Measurements from ENCODE around the gene CIB1. TPM values are rescaled to one million over a fixed set of nuclear protein-coding genes. Genes with fewer than 3 reads are reported as not detected.

Gene CIB1
- total and polyA plus RNA-seq, 10 of the 15 experiments (the other 5 are each of a cell fraction or from before 2014, with no cell fraction given), result 10.8 to 155 (median 81.9) TPM

DNA sequence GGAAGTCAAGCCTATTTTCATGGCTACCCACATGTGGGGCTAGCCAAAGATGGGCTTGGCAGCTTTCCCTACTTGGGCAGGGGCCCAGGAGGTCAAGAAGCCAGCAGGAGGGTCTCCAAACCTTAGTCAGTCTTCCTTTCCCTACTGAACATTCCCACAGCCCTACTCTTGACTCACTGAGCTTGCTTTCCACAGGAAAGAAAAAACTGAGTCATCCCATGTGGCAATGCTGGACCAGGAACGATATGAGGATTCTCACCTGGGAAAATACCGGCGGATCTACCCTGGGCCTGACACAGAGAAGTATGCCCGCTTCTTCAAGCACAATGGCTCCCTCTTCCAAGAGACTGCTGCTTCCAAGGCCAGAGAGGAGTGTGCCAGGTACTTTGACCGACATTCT, 28.1 kb upstream of the CIB1 start:
- peaks cover 34% of the 10 kb centered on the region for H3K4me1 ChIP-seq (ENCODE audit: control insufficient read depth, insufficient read depth, low read length)
- no peak overlapping the region for H3K4me2 ChIP-seq (ENCODE audit: control insufficient read depth, insufficient read depth)
- no peaks in the 10 kb centered on the region for H4K20me1 ChIP-seq (ENCODE audit: control insufficient read depth, insufficient read depth)
- DNase-seq (ENCODE audit: low read depth, low spot score) (no peak), FAIRE-seq (no peak), ATAC-seq (no peak)
- 96% methylated on average over 5 of the region's 5 CpGs for WGBS (ENCODE audit: insufficient coverage, insufficient replicate concordance, low lambda C conversion rate, missing lambda C conversion rate)
- H3K9ac ChIP-seq (ENCODE audit: control insufficient read depth, insufficient read depth, low read length), result no peak overlapping the region
- POLR2A ChIA-PET, result interaction anchor here (0.6 to 2.1 kb wide), 5 partner anchors 12 to 57 kb away, joined by 3 to 25 read pairs (median 5); partner anchors contain the start of genes CIB1, GDPGP1 and TTLL13
- CTCF ChIA-PET, result interaction anchor here (0.7 to 3.6 kb wide), 3 partner anchors 29 to 111 kb away, joined by 3 to 10 read pairs (median 7); partner anchors contain the start of genes CIB1 and GDPGP1
- H2AFZ ChIP-seq (ENCODE audit: control insufficient read depth, low read depth, low read length), result no peak overlapping the region
- no TSS peak for BruUV-seq (replicated peaks)
- no peak overlapping the region for H3K27ac ChIP-seq (ENCODE audit: control insufficient read depth, insufficient read depth)
- RAD21 ChIA-PET (ENCODE audit: unreplicated experiment), result no interaction called here
- SMC1A ChIA-PET (ENCODE audit: uncharacterized antibody, unreplicated experiment), result interaction anchor here (0.9 to 1.7 kb wide), 7 partner anchors 11 to 118 kb away, joined by 3 to 4 read pairs (median 3); no protein-coding TSS in a partner anchor
- H3K79me2 ChIP-seq (ENCODE audit: control insufficient read depth, insufficient read depth, low read length), result peaks cover 18% of the 10 kb centered on the region
- no peaks in the 10 kb centered on the region; a peak in 1 of 4 replicates for H3K27me3 ChIP-seq (replicated peaks in 1 of 2; ENCODE audit: control insufficient read depth in 2 of 2, insufficient read depth in 2 of 2, low read length in 1 of 2)
- intact Hi-C loops (cut with micrococcal nuclease; ENCODE audit: unreplicated experiment), result no loop called here
- H3K9me3 ChIP-seq (replicated peaks; ENCODE audit: control insufficient read depth, insufficient read depth, low read length), result no peaks in the 10 kb centered on the region
- H3K4me3 ChIP-seq, result no peak overlapping the region
- in situ Hi-C loops (cut with MboI), result no loop called here
- H3K36me3 ChIP-seq (ENCODE audit: control insufficient read depth in 2 of 2, insufficient read depth in 2 of 2, low read length in 1 of 2), result no peaks in the 10 kb centered on the region
- TF ChIP-seq ASH2L (IDR thresholded peaks at IDR 0.05; ENCODE audit: borderline replicate concordance, low read depth) (no peak), MTA3 (IDR thresholded peaks at IDR 0.05; ENCODE audit: borderline replicate concordance, low read length) (no peak), SMAD1 (IDR thresholded peaks at IDR 0.05; ENCODE audit: low read depth, partially characterized antibody) (no peak), CREM (IDR thresholded peaks at IDR 0.05; ENCODE audit: low read depth) (no peak), IKZF1 (conservative IDR thresholded peaks at IDR 0.05) (no peak), PKNOX1 (IDR thresholded peaks at IDR 0.05) (no peak), RFX5 (IDR thresholded peaks at IDR 0.05; ENCODE audit: low read depth, low read length) (no peak), BMI1 (IDR thresholded peaks at IDR 0.05; ENCODE audit: borderline replicate concordance) (no peak), RUNX3 (IDR thresholded peaks at IDR 0.05; ENCODE audit: low read length) (no peak), MYB (IDR thresholded peaks at IDR 0.05; ENCODE audit: borderline replicate concordance, low read depth, low read length) (no peak), NR2F1 (conservative IDR thresholded peaks at IDR 0.05) (no peak)
- TF ChIP-seq, protein P1, sequence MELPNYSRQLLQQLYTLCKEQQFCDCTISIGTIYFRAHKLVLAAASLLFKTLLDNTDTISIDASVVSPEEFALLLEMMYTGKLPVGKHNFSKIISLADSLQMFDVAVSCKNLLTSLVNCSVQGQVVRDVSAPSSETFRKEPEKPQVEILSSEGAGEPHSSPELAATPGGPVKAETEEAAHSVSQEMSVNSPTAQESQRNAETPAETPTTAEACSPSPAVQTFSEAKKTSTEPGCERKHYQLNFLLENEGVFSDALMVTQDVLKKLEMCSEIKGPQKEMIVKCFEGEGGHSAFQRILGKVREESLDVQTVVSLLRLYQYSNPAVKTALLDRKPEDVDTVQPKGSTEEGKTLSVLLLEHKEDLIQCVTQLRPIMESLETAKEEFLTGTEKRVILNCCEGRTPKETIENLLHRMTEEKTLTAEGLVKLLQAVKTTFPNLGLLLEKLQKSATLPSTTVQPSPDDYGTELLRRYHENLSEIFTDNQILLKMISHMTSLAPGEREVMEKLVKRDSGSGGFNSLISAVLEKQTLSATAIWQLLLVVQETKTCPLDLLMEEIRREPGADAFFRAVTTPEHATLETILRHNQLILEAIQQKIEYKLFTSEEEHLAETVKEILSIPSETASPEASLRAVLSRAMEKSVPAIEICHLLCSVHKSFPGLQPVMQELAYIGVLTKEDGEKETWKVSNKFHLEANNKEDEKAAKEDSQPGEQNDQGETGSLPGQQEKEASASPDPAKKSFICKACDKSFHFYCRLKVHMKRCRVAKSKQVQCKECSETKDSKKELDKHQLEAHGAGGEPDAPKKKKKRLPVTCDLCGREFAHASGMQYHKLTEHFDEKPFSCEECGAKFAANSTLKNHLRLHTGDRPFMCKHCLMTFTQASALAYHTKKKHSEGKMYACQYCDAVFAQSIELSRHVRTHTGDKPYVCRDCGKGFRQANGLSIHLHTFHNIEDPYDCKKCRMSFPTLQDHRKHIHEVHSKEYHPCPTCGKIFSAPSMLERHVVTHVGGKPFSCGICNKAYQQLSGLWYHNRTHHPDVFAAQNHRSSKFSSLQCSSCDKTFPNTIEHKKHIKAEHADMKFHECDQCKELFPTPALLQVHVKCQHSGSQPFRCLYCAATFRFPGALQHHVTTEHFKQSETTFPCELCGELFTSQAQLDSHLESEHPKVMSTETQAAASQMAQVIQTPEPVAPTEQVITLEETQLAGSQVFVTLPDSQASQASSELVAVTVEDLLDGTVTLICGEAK (IDR thresholded peaks at IDR 0.05; ENCODE audit: borderline replicate concordance), result no peak
- TF ChIP-seq, protein P2, sequence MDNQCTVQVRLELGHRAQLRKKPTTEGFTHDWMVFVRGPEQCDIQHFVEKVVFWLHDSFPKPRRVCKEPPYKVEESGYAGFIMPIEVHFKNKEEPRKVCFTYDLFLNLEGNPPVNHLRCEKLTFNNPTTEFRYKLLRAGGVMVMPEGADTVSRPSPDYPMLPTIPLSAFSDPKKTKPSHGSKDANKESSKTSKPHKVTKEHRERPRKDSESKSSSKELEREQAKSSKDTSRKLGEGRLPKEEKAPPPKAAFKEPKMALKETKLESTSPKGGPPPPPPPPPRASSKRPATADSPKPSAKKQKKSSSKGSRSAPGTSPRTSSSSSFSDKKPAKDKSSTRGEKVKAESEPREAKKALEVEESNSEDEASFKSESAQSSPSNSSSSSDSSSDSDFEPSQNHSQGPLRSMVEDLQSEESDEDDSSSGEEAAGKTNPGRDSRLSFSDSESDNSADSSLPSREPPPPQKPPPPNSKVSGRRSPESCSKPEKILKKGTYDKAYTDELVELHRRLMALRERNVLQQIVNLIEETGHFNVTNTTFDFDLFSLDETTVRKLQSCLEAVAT (IDR thresholded peaks at IDR 0.05), result no peak
- TF ChIP-seq, protein P3, sequence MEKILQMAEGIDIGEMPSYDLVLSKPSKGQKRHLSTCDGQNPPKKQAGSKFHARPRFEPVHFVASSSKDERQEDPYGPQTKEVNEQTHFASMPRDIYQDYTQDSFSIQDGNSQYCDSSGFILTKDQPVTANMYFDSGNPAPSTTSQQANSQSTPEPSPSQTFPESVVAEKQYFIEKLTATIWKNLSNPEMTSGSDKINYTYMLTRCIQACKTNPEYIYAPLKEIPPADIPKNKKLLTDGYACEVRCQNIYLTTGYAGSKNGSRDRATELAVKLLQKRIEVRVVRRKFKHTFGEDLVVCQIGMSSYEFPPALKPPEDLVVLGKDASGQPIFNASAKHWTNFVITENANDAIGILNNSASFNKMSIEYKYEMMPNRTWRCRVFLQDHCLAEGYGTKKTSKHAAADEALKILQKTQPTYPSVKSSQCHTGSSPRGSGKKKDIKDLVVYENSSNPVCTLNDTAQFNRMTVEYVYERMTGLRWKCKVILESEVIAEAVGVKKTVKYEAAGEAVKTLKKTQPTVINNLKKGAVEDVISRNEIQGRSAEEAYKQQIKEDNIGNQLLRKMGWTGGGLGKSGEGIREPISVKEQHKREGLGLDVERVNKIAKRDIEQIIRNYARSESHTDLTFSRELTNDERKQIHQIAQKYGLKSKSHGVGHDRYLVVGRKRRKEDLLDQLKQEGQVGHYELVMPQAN (conservative IDR thresholded peaks at IDR 0.05), result no peak
